GM19239 (cell line): ENCODE data around the gene SPNS1.
"Not testable (repeated sequence)": the region's sequence is repeated elsewhere in the genome, so short reads cannot be mapped to it uniquely, and the experiment has no call there.

Source experiments
- DNase-seq: peaks from one replicate; pipeline ENCODE4 v3.0.0; 2011; ENCODE audit warnings: low spot score; ENCODE audit not compliant: insufficient read length
- FAIRE-seq: peaks from 2 replicates; lab custom pipeline; 2011; peaks lifted over from hg19 to GRCh38; lab: Jason Lieb, UNC

Gene SPNS1

DNA sequence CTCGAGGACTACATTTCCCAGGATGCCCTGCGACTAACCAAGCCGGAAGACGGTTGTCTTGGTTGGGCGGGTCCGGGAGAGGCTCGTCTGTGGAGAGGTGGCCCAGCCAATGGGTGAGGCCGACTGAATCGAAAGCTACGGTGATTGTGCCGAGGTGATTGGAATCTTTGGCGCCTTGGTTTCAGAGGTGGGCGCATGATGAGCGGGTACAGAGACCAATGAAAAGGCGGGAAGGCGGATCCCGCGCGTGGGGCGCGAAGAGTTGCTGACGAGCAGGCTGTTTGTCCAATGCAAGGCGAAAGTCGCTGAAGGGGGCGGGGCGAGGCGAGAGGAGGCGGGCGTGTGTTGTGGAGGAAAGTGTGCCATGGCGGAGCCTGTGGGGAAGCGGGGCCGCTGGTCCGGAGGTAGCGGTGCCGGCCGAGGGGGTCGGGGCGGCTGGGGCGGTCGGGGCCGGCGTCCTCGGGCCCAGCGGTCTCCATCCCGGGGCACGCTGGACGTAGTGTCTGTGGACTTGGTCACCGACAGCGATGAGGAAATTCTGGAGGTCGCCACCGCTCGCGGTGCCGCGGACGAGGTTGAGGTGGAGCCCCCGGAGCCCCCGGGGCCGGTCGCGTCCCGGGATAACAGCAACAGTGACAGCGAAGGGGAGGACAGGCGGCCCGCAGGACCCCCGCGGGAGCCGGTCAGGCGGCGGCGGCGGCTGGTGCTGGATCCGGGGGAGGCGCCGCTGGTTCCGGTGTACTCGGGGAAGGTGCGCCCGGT lies 23.7 kb upstream of the SPNS1 start, which contains the start of gene NFATC2IP:
TSS of gene NFATC2IP (plus strand) at position 290 of the 762 bp plus-strand sequence. CDS start at position 365, 75 bp downstream.
- DNase-seq (peak; percentile 94), FAIRE-seq (peak; percentile 99)

DNA sequence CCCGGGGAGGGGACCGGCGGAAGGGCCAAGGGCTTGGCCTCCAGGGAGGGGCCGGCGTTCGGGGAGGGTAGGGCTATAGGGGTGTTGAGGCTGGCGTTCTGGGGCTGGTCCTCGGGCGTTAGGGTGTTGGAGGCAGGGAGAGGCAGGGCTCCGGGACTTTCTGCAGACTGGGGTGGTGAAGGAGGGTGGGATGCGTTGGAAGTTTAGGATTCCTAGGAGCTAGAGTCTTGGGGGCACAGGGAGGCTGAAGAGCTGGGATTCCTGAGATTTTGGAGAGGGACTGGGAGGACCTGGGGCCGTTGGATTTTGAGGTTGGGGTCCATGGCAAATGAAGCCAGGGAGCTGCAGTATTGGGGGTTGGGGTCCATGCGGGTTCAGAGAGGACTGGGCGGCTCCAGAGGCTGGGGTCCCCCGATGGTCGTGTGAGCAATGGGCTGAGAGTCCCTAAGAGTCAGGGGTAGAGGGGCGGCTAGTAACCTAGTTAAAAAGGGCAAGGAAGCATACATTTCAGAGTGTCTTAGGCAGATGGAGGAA lies 23.1 kb upstream of the SPNS1 start:
- DNase-seq, result no peak
- FAIRE-seq, result peak; percentile 66

DNA sequence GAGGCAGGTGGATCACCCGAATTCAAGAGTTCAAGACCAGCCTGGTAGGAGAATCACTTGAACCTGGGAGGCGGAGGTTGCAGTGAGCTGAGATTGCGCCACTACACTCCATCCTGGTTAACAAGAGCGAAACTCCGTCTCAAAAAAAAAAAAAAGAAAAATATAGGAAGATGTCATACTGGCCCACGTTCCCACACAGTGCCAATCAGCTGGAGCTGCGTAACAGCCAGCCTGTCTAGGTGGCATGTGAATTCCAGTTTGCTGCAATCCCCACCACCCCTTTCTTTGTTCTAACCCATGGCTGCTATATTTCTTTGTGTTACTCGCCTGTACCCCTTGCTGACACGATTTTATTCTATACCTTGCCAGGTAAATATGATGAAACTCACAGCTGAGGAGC lies 16.4 kb upstream of the SPNS1 start:
- no peak for DNase-seq
- no peak for FAIRE-seq

DNA sequence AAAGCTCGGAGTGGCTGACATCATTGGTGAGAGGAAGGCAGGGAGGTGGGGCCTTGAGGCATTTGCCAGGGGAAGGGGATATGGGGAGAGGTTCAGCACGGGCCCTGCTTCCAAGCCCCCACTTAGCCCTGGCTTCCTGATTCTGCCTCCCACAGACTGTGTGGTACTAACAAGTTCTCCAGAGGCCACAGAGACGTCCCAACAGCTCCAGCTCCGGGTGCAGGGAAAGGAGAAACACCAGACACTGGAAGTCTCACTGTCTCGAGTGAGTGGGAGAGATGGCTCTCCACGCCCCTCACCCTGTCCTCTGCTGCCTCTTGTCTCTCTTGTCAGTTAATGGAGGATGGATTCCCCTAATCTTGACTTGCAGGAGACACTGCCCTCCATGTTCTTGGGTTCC lies 15.7 kb upstream of the SPNS1 start:
- FAIRE-seq (no peak), DNase-seq (no peak)

DNA sequence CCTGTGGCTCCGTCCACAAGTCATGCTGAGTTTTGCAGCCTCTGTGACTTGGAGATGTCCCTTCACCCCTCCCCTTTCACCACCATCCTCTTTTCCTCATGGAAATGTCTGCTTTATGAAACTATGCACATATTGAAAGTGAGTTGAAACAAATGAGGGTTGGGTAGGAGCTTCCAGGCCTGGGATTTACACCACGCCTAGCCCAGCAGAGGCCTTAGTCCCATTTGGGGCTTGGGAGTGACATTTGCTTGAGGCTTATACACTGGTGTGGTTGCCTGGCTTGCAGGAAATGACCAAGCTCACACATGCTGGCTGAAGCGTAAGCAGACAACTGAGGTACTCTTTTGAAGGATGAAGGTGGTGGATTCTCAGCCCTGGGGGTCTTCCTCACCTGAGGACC lies 10.5 kb upstream of the SPNS1 start:
- DNase-seq (no peak), FAIRE-seq (no peak)

DNA sequence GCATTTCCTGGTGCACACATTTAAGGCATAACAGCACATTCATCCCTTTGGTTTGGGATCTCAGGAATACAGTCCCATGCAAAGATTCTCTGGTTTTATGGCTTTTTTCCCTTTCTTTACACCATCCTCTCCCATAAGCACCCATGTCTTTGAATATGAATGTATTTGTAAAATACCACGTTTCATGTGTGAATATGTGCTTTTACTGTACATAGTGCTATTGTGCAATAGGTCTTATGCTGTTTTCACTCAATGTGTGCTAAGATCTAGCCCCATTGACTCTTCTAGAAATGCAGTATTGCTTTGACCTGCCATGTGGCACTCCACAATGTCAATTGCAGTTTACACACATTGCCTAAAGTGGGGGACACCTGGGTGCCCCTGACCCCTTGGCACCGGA lies 10.1 kb upstream of the SPNS1 start:
- FAIRE-seq (no peak), DNase-seq (no peak)

DNA sequence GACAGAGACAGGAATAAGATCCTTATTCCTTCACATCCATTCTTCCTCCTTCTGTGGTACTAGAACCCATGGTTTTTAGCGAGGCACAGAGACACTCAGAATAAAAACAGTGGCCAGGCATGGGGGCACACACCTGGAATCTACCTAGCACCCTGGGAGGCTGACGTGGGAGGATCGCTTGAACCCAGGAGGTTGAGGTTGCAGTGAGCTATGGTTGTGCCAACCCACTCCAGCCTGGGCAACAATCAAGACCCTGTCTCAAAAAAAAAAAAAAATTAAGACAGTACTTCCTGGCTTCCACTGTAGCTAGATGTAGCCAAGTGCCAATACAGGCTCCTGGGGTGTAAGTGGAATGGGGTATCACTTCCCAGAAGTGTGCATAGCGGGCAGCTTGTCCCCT lies 7.4 kb upstream of the SPNS1 start:
- FAIRE-seq (no peak), DNase-seq (no peak)

DNA sequence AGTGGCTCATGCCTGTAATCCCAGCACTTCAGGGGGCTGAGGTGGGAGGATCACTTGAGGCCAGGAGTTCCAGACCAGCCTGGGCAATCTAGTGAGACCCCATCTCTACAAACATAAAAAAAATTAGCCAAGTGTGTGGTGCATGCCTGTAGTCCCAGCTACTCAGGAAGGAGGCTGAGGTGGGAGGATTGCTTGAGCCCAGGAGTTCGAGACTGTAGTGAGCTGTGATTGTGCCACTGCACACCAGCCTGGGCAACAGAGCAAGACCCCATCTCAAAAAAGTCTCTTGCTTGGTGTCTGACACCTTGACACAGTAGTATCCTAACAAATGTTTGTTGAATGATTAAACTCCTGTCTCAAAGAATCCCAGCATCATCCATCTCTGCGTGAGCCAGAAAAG lies 4.9 kb upstream of the SPNS1 start:
- DNase-seq, FAIRE-seq: not testable (repeated sequence)

DNA sequence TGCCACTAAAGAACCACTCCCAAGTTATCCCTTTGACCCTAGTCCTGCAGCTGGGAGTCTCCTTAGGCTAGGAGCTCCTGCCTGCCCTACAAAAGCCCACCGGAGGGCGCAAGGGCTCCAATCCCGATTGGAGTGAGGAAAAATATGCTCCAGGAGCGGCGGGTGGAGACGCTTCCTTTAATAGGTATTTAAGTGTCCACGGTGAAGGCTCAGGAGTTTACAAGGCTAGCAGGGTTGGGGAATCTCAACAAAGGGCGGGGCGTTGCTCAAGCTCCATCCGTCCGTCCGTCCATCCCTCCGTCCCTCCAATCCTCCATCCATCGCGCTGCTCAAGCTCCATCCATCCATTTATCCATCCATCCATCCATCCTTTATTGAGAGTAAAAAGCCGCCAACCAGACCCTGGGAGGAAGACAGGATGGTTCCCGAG lies 556 bp upstream of the SPNS1 start:
- FAIRE-seq, result peak; percentile 26

DNA sequence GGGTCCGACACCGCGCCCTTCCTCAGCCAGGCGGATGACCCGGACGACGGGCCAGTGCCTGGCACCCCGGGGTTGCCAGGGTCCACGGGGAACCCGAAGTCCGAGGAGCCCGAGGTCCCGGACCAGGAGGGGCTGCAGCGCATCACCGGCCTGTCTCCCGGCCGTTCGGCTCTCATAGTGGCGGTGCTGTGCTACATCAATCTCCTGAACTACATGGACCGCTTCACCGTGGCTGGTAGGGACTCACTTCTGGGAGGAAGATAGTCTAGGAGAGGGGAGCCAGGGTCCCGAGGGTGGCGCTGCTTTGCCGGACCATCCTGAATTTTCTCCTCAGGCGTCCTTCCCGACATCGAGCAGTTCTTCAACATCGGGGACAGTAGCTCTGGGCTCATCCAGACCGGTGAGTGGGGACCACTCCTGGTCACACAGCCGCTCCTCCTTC lies 601 bp downstream of the SPNS1 start:
- FAIRE-seq (no peak), DNase-seq (no peak)

More for the DNA sequence above, 556 bp upstream of the SPNS1 start:
- DNase-seq, result no peak

DNA sequence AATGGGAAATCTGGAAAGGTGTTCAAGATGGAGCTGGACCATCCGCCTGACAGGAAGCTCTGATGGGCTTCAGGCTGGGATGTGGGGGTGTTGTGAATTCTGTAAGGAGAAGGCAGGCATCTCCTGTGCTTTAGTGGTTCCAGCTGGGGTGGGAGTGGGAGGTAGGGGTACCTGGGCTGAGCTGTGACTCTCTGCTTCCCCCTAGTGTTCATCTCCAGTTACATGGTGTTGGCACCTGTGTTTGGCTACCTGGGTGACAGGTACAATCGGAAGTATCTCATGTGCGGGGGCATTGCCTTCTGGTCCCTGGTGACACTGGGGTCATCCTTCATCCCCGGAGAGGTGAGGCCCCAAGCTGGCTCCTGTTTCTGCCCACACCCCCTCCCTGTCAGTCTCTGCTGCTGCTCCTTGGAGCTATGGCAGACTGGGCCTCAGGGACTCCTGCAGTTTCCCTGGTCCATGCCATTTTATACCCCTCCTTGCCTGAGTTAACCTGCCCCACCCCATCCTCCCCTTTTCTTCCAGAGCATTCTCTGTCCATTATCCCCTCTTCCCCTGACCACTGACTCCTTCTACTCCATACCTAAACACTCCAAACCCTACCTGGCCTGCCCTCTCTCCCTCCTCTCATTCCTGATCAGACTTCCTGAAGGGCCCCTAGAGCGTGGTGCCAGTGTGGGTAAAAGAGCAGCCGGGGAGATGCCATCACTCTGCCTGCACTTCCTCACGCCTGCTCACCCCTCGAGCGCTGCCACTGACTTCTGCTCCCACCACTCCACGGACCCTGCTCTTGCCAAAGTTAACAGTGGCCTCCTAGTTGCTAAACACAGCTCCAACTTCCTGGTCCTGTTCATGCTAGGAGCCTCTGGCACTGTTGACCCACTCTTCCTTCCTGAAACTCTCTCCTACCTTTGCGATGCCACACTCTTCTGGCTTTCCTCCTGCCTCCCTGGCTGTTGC lies 3.4 kb downstream of the SPNS1 start:
- DNase-seq (no peak), FAIRE-seq (no peak)

DNA sequence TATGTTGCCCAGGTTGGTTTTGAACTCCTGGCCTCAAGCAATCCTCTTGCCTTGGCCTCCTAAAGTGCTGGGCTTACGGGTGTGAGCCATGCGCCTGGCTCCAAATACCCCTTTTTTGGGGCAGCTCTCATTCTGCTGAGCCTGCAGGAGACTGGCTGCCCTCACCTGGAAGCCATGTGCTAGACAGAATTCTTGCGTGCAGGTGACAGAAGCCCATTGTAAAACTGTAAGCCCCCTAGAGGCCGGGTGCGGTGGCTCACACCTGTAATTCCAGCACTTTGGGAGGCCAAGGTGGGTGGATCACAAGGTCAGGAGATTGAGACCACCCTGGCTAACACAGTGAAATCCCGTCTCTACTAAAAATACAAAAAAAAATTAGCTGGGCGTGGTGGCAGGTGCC lies 5.8 kb downstream of the SPNS1 start:
- FAIRE-seq, DNase-seq: not testable (repeated sequence)

DNA sequence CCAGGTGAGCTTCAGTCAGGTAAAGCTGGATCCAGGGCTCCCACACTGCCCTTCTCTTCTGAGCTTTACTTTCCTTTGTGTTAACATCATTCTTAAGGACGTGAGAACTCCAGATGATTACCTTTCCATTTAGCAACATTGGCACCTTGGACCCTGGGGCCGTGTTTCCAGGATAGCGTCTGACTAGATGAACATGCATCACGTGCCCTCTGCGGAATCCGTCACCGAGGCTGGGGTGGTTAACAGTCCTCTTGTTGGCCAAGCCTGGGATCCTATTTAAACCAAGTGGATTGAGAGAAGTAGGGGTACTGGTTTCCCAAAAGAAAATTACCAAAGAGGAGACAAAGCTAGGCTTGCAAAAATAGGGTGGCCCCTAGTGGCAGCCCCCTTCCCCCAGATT lies 6.4 kb downstream of the SPNS1 start:
- DNase-seq (no peak), FAIRE-seq (no peak)

DNA sequence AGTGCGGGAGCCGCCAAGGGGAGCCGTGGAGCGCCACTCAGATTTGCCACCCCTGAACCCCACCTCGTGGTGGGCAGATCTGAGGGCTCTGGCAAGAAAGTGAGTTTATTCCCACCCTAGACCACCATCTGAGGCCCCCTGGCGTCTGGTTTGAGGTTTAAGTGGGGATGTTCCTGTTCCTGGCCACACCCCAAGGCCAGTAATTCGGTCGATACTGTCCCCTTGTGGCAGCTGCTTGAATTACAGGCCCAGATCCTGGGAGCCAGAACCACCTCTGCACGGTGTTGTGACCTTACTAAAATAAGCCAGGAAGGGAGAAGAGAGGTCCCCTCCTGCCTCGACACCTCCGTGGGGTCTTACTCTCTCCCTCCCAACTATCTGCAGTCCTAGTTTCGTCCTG lies 6.9 kb downstream of the SPNS1 start:
- no peak for DNase-seq
- no peak for FAIRE-seq

DNA sequence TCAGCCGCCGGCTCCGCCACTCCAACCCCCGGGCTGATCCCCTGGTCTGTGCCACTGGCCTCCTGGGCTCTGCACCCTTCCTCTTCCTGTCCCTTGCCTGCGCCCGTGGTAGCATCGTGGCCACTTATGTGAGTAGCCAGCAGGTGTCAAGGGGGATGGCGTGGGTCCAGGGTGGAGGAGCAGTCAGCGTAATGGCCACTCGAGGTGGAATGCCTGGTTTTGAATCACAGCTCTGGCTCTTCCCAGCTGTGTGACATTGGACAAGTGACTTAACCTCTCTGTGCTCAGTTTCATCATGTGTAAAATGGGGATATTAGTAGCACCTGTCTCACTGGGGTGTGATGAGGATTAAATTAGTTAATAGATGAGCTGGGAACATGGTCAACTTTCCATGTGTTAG lies 7.8 kb downstream of the SPNS1 start:
- no peak for FAIRE-seq

DNA sequence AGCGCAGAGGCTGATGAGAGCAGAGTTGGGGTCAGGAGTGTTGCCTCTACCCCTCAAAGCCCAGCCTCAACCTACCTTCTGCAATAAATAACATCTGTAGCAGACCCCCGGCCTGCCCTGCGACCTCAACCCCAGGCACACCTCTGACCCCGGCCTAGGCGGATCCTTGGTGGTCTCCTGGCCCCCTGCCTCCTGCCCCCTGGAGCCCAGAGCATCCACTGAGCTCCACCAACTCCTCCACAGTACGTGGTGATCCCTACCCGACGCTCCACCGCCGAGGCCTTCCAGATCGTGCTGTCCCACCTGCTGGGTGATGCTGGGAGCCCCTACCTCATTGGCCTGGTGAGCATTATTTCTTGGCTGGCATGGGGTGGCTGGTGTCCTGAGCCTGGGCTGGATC lies 8.4 kb downstream of the SPNS1 start:
- FAIRE-seq, result no peak
- DNase-seq, result no peak

More for the DNA sequence above, 7.8 kb downstream of the SPNS1 start:
- DNase-seq, result no peak

DNA sequence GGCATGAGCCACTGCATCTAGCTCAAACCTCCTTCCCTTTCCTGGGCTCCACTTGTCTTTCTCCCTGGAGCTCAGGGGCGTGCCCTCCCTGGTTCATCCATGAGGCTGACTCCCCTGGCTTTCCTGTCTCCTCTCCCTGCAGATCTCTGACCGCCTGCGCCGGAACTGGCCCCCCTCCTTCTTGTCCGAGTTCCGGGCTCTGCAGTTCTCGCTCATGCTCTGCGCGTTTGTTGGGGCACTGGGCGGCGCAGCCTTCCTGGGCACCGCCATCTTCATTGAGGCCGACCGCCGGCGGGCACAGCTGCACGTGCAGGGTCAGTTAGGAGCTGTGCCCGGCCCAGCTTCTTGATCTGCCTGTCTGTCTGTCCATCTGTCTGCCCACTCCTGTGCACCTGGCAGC lies 9.1 kb downstream of the SPNS1 start:
- no peak for DNase-seq
- no peak for FAIRE-seq

DNA sequence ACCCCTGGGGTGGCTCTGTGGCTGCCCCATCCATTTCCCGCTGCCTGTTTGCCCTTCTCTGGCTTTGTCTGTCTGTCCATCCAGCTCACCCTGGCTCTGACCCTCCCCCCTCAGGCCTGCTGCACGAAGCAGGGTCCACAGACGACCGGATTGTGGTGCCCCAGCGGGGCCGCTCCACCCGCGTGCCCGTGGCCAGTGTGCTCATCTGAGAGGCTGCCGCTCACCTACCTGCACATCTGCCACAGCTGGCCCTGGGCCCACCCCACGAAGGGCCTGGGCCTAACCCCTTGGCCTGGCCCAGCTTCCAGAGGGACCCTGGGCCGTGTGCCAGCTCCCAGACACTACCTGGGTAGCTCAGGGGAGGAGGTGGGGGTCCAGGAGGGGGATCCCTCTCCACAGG lies 9.5 kb downstream of the SPNS1 start:
- FAIRE-seq (no peak), DNase-seq (no peak)

DNA sequence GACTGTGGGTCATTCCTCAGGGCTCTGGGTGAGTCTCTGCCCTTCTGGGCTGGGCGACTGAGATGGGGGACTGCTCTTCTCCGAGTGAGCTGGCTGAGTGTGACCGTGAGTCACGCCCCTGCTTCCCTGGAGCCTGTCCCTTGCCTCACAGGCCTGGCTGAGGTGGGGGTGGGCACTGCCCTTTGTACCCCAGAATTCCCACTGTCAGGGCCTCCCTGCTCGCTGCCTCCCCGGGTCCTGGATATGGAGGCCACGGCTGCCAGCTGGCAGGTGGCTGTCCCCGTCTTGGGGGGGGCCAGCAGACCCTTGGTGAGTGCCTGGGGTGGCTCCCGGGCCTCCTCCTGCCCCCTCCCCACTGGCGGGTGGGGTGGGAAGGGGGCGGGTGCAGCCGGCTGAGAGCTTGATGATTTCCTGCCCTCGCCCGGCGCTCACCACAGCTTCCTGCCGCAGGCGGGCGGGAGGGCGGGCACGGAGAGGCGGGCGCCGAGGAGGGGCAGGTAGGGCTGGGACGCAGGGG lies 10.1 kb downstream of the SPNS1 start, which contains the start of gene LAT:
TSS of gene LAT (plus strand) at position 434 of the 517 bp plus-strand sequence. CDS start 366 bp downstream, outside the sequence.
- no peak for FAIRE-seq
- DNase-seq, result peak; percentile 58
